ENCODE data around the gene ARL17B.
A peak's percentile ranks its signal among the peaks of the same experiment; 100 is the strongest.
"Not testable (repeated sequence)": the region's sequence is repeated elsewhere in the genome, so short reads cannot be mapped to it uniquely, and the experiment has no call there.

Gene ARL17B

DNA sequence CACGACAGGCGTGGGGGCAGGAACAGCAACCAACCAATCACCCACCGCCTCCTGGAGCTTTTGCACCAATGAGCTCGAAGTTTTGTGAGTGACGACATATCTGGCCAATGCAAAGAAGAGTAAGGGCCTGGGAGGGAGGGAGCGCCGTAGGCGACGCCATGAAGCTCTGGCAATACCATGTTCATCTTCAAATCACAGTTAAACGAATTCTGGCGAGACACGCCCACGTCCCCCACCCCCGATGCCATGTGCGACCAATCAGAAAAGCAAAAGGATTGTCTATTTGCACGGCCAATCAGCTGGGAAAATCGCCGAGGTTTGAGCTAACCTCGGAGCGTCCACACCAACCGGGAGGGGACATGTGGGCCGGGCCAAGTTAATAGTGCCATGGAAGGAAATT, at the start of gene ARL17B:
Gene ARL17B (minus strand): TSS at position 12 of the 400 bp plus-strand sequence. CDS start 3,369 bp downstream, outside the sequence.
- DNase-seq (ENCODE audit: low read depth in 2 of 2), result peak in 1 of 2 donors; percentile 93

DNA sequence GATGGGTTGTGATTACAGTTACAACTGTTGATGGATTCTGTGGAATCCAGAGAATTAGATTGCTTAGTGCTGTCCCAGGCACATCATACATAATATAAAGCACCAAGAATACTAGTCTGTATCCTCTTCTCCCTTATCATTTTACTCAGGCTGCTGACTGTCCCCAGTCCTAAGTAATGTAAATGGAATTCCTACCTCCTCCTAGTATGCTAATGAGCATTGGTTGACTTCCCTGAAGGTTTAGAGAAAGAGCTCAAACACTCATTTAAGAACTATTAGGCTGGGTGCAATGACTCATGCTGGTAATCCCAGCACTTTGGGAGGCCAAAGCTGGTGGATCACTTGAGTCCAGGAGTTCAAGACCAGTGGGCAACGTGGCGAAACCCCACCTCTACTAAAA, 48.3 kb upstream of the ARL17B start:
- DNase-seq (ENCODE audit: low read depth in 2 of 2), result not testable (repeated sequence)

GRCh38 chr17:46407155-46407554, 45.6 kb upstream of the ARL17B start:
- not testable (repeated sequence) for DNase-seq (ENCODE audit: low read depth in 2 of 2)

GRCh38 chr17:46401033-46401787, 39.6 kb upstream of the ARL17B start:
- not testable (repeated sequence) for DNase-seq (ENCODE audit: low read depth in 2 of 2)

DNA sequence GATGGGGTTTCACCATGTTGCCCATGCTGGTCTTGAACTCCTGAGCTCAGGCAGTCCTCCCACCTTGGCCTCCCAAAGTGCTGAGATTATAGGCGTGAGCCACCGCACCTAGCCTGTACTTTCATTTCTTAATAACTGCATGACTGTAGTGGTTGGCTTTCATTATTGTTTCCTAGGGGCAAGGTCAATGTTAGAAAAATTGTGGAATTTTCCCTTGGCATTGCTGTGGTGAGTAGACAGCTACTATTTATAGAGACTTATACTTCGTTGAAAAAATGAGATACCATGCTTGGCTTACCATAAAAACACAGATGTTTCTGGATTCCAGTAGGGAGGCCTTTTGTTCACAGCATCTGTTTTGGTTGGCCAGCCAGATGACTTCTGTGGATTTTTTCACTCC, 39.0 kb upstream of the ARL17B start:
- not testable (repeated sequence) for DNase-seq (ENCODE audit: low read depth in 2 of 2)

DNA sequence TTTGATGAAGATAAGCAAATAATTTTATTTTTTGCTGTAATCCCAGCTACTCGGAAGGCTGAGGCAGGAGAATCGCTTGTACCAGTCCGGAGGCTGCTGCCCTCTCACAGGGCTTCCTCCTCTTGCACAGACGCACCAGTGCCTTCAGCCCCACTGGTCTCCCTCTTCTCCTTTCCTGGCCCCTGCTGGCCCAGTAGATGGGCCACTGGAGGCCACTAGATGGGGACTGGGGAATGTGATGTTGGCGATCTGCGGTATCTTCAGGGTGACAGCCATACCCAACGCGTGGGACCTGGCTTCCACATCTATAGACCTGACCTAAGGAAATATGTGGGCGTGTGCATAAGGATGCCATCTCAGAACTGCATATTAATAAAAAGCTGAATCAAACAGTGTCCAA, 38.4 kb upstream of the ARL17B start:
- not testable (repeated sequence) for DNase-seq (ENCODE audit: low read depth in 2 of 2)

DNA sequence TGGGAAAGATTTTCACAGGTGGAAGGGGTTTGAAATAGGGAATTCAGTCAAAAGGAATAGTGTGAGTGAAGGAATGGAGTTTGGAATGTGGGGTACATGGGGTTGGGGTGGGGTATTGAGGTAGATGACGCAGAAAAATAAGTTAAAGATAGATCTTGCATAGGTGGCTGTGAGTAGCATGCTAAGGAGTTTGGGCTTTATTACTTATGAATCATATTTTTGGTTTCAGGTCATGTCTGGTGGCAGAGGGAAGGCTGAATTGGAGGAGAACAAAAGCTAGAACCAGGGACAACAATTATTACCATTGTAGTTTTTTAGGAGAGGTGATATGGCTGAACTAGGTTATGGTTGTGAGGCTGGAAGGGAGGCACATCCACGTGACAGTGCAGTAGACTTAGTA, 34.7 kb upstream of the ARL17B start:
- DNase-seq (ENCODE audit: low read depth in 2 of 2), result not testable (repeated sequence)

DNA sequence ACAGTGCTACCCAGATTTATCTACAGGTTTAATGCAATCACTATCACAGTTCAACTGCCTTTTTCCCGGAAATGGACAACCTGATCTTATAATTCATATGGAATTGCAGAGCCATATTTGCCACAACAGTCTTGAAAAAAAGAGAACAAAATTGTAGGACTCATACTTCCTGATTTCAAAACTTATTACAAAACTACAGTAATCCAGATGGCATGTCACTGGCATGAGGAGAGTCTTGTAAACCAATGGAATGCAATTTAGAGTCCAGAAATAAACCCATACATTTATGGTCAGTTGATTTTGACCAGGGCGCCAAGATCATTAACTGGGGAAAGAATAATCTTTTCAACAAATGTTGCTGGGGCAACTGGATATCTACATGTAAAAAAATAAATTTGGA, 32.1 kb upstream of the ARL17B start:
- not testable (repeated sequence) for DNase-seq (ENCODE audit: low read depth in 2 of 2)

- not testable (repeated sequence) for DNase-seq (ENCODE audit: low read depth in 2 of 2)
Measured at GRCh38 chr17:46385491-46385890, 23.9 kb upstream of the ARL17B start.

- not testable (repeated sequence) for DNase-seq (ENCODE audit: low read depth in 2 of 2)
Measured at GRCh38 chr17:46383118-46383517, 21.6 kb upstream of the ARL17B start.

DNA sequence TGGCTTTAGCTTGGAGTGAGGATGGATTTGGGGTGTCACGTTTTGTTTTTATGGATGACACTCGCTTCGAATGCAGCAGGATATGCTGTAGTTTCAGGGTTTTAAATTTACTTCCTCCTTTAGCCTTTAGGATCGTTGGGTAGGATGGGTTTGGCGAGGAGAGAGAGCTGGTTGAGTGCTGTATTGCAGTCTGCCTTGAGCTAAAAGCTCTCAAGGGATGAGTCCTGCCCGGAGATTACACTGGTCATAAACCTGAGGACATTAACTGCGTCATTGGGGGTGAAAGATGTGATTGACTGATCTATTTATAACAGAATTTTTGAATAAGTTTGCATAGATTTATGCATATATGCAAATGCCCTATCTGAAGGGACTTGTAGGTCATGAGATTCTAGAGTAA, 11.9 kb upstream of the ARL17B start:
- DNase-seq (ENCODE audit: low read depth in 2 of 2), result not testable (repeated sequence)

GRCh38 chr17:46372236-46373229, 11.0 kb upstream of the ARL17B start:
- DNase-seq (ENCODE audit: low read depth in 2 of 2), result not testable (repeated sequence)

DNA sequence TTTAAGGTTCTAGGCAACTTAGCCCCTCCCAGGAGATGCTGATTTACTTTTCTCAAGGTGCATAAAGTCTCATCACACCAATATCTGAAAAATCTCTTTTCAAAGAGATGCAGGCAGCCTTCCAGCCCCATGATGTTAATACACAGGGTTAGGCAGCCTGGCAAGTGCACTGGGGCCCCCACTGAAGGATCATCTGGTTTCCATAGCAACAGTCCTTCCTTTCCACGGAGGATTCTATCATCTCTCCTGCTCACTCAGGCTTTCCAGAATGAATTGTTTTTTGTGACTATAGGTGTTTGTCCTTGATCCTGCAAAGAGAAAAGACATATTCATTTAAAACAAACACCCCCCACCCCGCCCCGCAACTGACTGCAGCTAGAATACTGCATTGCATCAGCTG, 6.0 kb upstream of the ARL17B start:
- DNase-seq (ENCODE audit: low read depth in 2 of 2), result not testable (repeated sequence)

- not testable (repeated sequence) for DNase-seq (ENCODE audit: low read depth in 2 of 2)
Measured at GRCh38 chr17:46361145-46361735, 326 bp downstream of the ARL17B start.

GRCh38 chr17:46353856-46354255, 7.7 kb downstream of the ARL17B start:
- DNase-seq (ENCODE audit: low read depth in 2 of 2), result not testable (repeated sequence)

DNA sequence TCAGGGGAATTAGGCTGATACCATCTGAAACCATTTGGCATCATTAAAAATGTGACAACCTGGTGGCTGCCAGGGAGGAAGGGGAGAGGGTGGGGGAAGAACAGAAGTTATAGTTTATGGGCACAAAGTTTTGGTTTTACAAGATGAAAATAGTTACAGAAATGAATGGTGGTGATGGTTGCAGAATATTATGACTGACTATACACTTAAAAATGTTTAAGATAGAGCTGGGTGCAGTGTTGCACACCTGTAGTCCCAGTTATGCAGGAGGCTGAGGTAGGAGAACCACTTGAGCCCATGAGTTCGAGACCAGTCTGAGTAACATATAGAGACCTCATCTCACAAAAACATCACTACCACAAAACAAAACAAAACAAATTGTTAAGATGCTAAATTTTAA, 12.5 kb downstream of the ARL17B start:
- not testable (repeated sequence) for DNase-seq (ENCODE audit: low read depth in 2 of 2)

DNA sequence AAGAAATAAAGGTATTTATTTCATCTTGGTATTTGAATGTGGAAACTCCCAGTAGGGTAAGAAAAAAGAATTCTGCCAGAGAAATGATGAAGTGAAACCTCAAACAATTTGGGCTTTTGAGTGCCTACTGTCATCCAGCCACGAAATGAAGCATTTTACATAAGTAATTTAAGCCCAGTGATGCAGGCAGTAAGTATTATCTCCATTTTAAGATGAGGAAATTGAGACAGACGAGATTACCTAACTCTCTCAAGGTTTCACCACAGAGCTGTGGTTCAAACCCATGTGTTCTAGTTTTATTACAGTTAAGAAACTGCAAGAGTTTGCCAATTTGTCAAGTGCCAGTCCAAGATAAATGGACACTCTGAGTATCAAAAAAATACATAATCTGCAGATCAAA, 13.2 kb downstream of the ARL17B start:
- DNase-seq (ENCODE audit: low read depth in 2 of 2), result not testable (repeated sequence)

DNA sequence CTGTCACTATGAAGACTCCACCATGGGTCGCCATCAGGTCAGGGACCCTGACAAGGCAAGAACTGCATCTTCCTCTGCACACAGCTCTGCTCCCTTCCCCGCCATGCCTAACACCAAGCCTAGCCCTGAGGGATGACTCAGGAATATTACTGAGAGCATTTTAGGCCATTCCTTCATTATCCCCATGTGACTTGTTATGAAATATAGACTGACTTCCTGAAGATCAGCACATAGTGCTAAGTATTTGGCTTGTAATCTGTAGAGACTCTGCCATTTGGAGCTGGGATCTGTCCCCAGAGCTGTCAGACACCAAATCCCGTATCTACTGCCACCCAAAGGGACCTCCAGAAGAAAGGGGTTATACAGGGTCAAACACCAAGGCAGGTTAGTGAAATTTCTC, 19.4 kb downstream of the ARL17B start:
- DNase-seq (ENCODE audit: low read depth in 2 of 2), result not testable (repeated sequence)

GRCh38 chr17:46341220-46341619, 20.3 kb downstream of the ARL17B start:
- DNase-seq (ENCODE audit: low read depth in 2 of 2), result not testable (repeated sequence)

- not testable (repeated sequence) for DNase-seq (ENCODE audit: low read depth in 2 of 2)
Measured at GRCh38 chr17:46294831-46295230, 66.7 kb downstream of the ARL17B start, which contains the start of gene LRRC37A. LRRC37A (plus strand) TSS chr17:46295131; CDS start chr17:46295134, 3 bp downstream.

DNA sequence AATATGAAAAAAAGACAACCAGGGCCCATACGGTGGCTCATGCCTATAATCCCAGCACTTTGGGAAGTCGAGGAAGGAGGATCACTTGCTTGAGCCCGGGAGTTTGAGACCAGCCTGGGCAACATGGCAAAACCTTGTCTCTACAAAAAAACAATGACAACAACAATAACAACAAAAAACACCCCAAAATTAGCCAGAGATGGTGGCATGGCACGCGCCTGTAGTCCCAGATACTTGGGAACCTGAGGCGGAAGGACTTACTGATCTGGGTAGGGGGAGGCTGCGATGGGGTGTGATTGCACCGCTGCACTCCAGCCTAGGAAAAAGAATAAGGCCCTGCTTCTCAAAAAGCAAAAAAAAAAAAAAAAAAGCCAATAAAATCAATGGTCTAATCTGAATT, 69.9 kb downstream of the ARL17B start:
- not testable (repeated sequence) for DNase-seq (ENCODE audit: low read depth in 2 of 2)

Measured in stimulated activated CD8-positive, alpha-beta memory T cell treated with anti-CD3 and anti-CD28 coated beads, Interleukin-15, amount 100 ng/mL, for 48 hours (primary cell).